AG10803 (cell line): Measurements from ENCODE around the gene MIPOL1.

ENCODE experiments used
- DNase-seq: peaks from one replicate; pipeline ENCODE4 v3.0.0; 2010; ENCODE audit warnings: low read depth
- H3K4me3 ChIP-seq: 2 replicates; pipeline ENCODE4 v1.5.1; 2011; ENCODE audit warnings: mild to moderate bottlenecking, low read length, control low read depth
- CTCF ChIP-seq: conservative IDR thresholded peaks from 2 replicates; pipeline ENCODE4 v1.5.1; 2011; ENCODE audit warnings: mild to moderate bottlenecking, low read length, control low read depth, inconsistent platforms

The MIPOL1 gene

GRCh38 chr14:37585971-37586796, 388.4 kb downstream of the MIPOL1 start:
- no peak for DNase-seq
- no peak overlapping the region for H3K4me3 ChIP-seq
- TF ChIP-seq CTCF, result no peak

GRCh38 chr14:37586797-37587130, 389.0 kb downstream of the MIPOL1 start:
- no peak for DNase-seq
- no peak for TF ChIP-seq CTCF
- no peak overlapping the region for H3K4me3 ChIP-seq

GRCh38 chr14:37587131-37587803, 389.5 kb downstream of the MIPOL1 start:
- TF ChIP-seq CTCF, result no peak
- H3K4me3 ChIP-seq, result no peak overlapping the region
- DNase-seq, result no peak

GRCh38 chr14:37587881-37588666, 390.3 kb downstream of the MIPOL1 start:
- DNase-seq, result no peak
- no peak for TF ChIP-seq CTCF
- H3K4me3 ChIP-seq, result no peak overlapping the region

- no peak overlapping the region for H3K4me3 ChIP-seq
- DNase-seq, result no peak
- no peak for TF ChIP-seq CTCF
Measured at GRCh38 chr14:37588667-37588955, 390.9 kb downstream of the MIPOL1 start.

- no peak overlapping the region for H3K4me3 ChIP-seq
- no peak for TF ChIP-seq CTCF
- DNase-seq, result no peak
Measured at GRCh38 chr14:37588956-37589714, 391.4 kb downstream of the MIPOL1 start.
